Measurements from ENCODE around the gene PRMT3.
A peak's percentile ranks its signal among the peaks of the same experiment; 100 is the strongest.

The PRMT3 gene

DNA sequence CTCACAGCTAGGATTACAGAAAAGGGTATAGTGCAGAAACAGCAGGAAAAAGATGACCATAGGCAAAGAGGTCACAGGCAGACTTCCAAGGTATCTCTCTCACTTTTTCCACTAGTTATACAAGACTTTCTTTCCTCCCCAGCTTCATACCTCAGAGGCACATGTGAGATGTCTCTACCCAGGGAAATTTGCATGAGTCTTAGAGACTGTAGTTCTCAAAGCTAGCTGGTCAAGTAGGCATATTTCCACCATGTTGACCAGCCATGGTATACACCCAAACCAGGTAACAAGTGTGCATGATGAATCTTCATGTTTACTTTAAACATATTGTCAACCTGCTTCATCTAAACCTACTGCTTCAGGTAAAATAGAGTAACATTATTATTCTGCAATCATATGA lies 27.9 kb downstream of the PRMT3 start:
- H3K9me3 Mint-ChIP-seq, result no peaks in the 10 kb centered on the region
- H3K4me3 Mint-ChIP-seq, result no peak overlapping the region
- no peak overlapping the region for H3K27ac Mint-ChIP-seq

DNA sequence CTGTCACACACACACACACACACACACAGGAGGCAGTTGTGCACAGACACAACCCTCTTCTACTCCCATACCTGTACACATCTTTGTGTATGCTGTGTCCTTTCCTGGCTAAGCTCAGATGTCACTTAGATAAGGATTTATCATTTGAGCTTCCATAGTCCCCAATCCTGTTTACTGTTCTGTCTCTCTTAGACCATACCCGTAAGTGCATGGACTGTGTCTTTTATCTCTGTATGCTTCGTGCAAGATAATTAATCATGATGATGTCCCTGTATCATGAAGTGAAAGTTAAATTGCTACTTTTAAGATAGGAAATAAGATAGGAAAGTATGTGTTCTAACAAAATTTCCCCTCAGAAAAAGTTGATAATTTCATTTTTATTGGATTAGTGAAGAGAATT lies 30.3 kb downstream of the PRMT3 start:
- no peak overlapping the region for H3K27ac Mint-ChIP-seq
- H3K4me3 Mint-ChIP-seq, result no peak overlapping the region
- no peaks in the 10 kb centered on the region for H3K27me3 Mint-ChIP-seq (ENCODE audit: low read depth)
- no peaks in the 10 kb centered on the region for H3K9me3 Mint-ChIP-seq
- no peaks in the 10 kb centered on the region for H3K4me1 Mint-ChIP-seq
- H3K36me3 Mint-ChIP-seq (ENCODE audit: low read depth), result peaks cover 24% of the 10 kb centered on the region
- TF ChIP-seq, protein P1, sequence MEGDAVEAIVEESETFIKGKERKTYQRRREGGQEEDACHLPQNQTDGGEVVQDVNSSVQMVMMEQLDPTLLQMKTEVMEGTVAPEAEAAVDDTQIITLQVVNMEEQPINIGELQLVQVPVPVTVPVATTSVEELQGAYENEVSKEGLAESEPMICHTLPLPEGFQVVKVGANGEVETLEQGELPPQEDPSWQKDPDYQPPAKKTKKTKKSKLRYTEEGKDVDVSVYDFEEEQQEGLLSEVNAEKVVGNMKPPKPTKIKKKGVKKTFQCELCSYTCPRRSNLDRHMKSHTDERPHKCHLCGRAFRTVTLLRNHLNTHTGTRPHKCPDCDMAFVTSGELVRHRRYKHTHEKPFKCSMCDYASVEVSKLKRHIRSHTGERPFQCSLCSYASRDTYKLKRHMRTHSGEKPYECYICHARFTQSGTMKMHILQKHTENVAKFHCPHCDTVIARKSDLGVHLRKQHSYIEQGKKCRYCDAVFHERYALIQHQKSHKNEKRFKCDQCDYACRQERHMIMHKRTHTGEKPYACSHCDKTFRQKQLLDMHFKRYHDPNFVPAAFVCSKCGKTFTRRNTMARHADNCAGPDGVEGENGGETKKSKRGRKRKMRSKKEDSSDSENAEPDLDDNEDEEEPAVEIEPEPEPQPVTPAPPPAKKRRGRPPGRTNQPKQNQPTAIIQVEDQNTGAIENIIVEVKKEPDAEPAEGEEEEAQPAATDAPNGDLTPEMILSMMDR (IDR thresholded peaks at IDR 0.05; ENCODE audit: unreplicated experiment in 3 of 3), result no peak

More for the DNA sequence above, 27.9 kb downstream of the PRMT3 start:
- no peaks in the 10 kb centered on the region for H3K27me3 Mint-ChIP-seq (ENCODE audit: low read depth)
- TF ChIP-seq, protein P1 (IDR thresholded peaks at IDR 0.05; ENCODE audit: unreplicated experiment in 3 of 3), result no peak
- H3K36me3 Mint-ChIP-seq (ENCODE audit: low read depth), result peaks cover 21% of the 10 kb centered on the region
- no peaks in the 10 kb centered on the region for H3K4me1 Mint-ChIP-seq

DNA sequence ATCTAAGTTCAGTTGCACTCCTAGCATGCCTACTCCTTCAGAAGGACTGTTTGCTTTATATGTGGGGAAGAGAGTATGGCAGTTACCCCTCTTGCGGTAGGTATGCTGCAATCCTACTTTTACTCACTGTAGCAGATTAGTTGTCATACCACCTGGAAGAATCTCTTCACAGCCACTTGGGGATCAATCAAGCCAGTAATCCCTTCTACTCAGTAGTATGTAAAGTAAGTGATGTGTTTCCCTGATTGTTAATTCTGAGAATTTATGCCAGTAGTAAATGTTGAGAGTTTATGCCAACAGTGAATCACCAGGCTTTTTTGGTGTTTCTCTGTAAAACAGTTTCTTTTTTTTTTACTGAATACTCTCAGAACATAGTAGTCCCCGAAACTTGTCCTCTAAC lies 34.4 kb downstream of the PRMT3 start:
- no peaks in the 10 kb centered on the region for H3K27me3 Mint-ChIP-seq (ENCODE audit: low read depth)
- H3K36me3 Mint-ChIP-seq (ENCODE audit: low read depth), result peaks cover 21% of the 10 kb centered on the region
- H3K4me1 Mint-ChIP-seq, result no peaks in the 10 kb centered on the region
- H3K4me3 Mint-ChIP-seq, result no peak overlapping the region
- no peaks in the 10 kb centered on the region for H3K9me3 Mint-ChIP-seq
- TF ChIP-seq, protein P1 (IDR thresholded peaks at IDR 0.05; ENCODE audit: unreplicated experiment in 3 of 3), result no peak
- no peak overlapping the region for H3K27ac Mint-ChIP-seq

DNA sequence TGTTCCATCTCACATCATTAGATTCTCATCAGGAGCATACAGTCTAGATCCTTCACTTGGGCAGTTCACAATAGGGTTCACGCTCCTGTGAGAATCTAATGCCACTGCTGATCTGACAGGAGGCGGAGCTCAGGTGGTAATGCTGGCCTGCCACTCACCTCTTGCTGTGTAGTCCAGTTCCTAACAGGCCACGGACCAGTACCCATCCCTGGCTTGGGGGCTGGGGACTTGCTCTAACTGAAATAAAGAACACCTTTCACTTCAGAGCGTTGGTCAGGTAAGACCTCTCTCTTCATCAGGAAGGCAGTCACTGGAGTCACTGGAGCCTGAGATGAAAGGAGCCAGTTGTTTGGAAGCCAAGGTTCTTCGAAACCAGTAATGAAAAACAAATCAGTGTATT lies 41.7 kb downstream of the PRMT3 start:
- no peak overlapping the region for H3K4me3 Mint-ChIP-seq
- H3K9me3 Mint-ChIP-seq, result no peaks in the 10 kb centered on the region
- no peaks in the 10 kb centered on the region for H3K4me1 Mint-ChIP-seq
- H3K36me3 Mint-ChIP-seq (ENCODE audit: low read depth), result peaks cover 18% of the 10 kb centered on the region
- no peaks in the 10 kb centered on the region for H3K27me3 Mint-ChIP-seq (ENCODE audit: low read depth)
- no peak overlapping the region for H3K27ac Mint-ChIP-seq
- TF ChIP-seq, protein P1 (IDR thresholded peaks at IDR 0.05; ENCODE audit: unreplicated experiment in 3 of 3), result no peak

DNA sequence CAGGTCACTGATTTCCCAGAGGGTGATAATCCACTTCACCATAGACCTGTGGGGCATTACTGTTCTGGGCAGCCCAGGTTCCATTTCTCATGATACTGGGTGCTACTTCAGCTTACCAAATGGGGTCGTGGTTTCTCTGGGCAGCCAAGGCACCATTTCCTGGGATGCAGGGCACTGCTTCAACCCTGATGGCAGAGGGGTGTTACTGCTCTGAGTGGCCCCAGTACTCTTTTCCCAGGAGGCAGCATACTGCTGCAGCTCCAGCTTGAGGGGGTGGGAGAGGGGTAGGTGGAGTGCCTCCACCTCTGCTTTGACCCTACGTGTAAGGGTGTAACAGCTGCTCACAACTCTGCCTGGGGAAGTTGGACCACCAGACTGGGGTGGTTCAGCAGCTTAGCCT lies 51.1 kb downstream of the PRMT3 start:
- H3K9me3 Mint-ChIP-seq, result no peaks in the 10 kb centered on the region
- peaks cover 23% of the 10 kb centered on the region for H3K36me3 Mint-ChIP-seq (ENCODE audit: low read depth)
- no peak overlapping the region for H3K27ac Mint-ChIP-seq
- H3K4me1 Mint-ChIP-seq, result no peaks in the 10 kb centered on the region
- TF ChIP-seq, protein P1 (IDR thresholded peaks at IDR 0.05; ENCODE audit: unreplicated experiment in 3 of 3), result no peak
- H3K27me3 Mint-ChIP-seq (ENCODE audit: low read depth), result no peaks in the 10 kb centered on the region
- H3K4me3 Mint-ChIP-seq, result no peak overlapping the region

DNA sequence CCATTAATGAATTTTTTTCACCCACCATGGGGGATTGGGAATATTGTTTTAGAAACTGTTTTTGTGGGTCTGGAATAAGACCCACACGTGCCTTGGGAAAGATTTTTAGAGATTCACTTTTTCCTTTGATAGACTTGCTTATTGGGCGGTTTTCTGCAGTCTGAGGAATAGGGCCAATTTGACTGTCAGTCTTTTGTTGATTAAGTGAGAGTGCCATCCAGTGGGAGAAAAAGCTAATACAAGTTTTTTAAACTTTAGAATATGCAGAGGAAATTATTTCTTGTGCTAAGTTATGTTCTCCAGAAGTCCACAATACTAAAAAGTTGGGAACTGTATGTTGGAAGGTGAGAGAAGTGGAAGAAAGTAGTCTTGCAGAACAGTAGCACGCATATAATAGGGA lies 56.1 kb downstream of the PRMT3 start:
- no peaks in the 10 kb centered on the region for H3K4me1 Mint-ChIP-seq
- H3K36me3 Mint-ChIP-seq (ENCODE audit: low read depth), result no peaks in the 10 kb centered on the region
- H3K9me3 Mint-ChIP-seq, result no peaks in the 10 kb centered on the region
- no peaks in the 10 kb centered on the region for H3K27me3 Mint-ChIP-seq (ENCODE audit: low read depth)
- TF ChIP-seq, protein P1 (IDR thresholded peaks at IDR 0.05; ENCODE audit: unreplicated experiment in 3 of 3), result peak in 2 of 3 experiments; percentile 11 to 37
- H3K27ac Mint-ChIP-seq, result no peak overlapping the region
- no peak overlapping the region for H3K4me3 Mint-ChIP-seq

All from nephron (organoid).